Lower leg skin (tissue), 3 donors: Measurements from ENCODE around the gene TRPM3.

Source experiments
- CTCF ChIP-seq, 3 donors: fragments of 450-650 bp; IDR thresholded peaks; one replicate each; pipeline ENCODE4 v1.5.1; 2016; ENCODE audit warnings: antibody characterized with exemption in 3 of 3, mild to moderate bottlenecking in 3 of 3, moderate library complexity in 2 of 3
- POLR2A ChIP-seq, 2 donors: fragments of 450-650 bp; IDR thresholded peaks; one replicate each; pipeline ENCODE4 v1.6.1; 2016 to 2017; ENCODE audit warnings: antibody characterized with exemption in 2 of 2, mild to moderate bottlenecking in 1 of 2, moderate library complexity in 1 of 2

DNA sequence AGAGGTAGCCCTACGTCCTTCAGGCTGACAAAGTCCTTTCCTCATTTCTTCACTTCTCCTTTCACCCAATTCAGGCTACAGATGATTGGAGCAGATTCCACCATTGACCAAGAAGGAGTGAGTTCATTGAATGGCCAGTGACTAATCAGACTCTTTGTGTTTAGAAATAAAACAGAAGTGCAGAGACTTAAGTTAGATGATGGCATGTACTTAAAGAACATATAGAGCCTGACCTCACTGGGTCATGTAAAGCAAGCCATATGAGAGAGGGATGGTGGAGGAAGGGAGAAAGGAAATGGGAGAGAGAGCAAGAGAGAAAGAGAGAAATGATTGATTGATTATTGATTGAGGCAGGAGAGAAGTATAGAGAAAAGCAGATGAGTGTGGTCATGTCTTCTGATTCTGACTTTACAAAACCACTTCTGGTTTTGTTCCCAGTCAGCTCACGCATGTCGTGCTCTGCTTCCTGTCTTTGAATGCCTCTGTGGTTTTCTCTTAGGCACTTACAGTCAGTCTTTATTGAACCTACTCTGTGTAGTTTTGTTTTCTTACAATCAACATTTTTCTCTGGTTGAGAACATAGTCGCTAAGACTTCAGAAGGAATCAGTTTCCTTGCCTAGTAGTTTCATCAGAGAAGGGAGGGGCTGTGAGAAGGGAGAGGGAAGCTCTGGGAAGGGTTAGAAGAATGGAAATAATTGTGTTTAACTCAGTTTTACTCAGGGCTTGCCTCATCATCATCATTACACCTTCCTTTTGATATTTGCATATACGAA, 557.8 kb downstream of the TRPM3 start:
- TF ChIP-seq CTCF (IDR thresholded peaks at IDR 0.05), result no peak
- no peak for TF ChIP-seq POLR2A (IDR thresholded peaks at IDR 0.05)
